ENCODE results near the gene GDPD4. TPM values are rescaled to one million over a fixed set of nuclear protein-coding genes. Genes with fewer than 3 reads are reported as not detected.
"Not testable (repeated sequence)": the region's sequence is repeated elsewhere in the genome, so short reads cannot be mapped to it uniquely, and the experiment has no call there.

GDPD4 gene
- total RNA-seq, 1 donor, result 0.43 TPM

DNA sequence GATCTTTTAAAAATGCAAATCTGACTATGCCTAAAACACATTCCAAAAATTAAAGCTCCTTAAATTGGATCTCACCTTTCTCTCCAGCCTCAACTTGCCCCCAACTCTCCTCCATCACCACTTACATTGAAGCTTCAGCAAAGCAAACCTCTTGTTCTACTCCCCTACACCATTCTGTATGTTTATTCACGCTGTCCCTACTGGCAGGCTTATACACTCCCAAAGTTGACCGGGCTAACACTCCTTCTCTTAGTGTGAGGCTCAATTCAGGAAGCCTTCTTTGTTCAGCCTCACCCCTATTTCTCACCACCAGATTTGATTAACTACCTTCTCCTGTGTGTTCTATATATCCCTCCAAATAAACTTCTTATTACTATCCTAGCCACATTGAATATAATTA is 1.8 kb upstream of the GDPD4 start:
- H3K4me3 ChIP-seq (ENCODE audit: low read depth, low read length), result no peak overlapping the region
- no peak for DNase-seq (ENCODE audit: low read depth)
- TF ChIP-seq, protein P1, sequence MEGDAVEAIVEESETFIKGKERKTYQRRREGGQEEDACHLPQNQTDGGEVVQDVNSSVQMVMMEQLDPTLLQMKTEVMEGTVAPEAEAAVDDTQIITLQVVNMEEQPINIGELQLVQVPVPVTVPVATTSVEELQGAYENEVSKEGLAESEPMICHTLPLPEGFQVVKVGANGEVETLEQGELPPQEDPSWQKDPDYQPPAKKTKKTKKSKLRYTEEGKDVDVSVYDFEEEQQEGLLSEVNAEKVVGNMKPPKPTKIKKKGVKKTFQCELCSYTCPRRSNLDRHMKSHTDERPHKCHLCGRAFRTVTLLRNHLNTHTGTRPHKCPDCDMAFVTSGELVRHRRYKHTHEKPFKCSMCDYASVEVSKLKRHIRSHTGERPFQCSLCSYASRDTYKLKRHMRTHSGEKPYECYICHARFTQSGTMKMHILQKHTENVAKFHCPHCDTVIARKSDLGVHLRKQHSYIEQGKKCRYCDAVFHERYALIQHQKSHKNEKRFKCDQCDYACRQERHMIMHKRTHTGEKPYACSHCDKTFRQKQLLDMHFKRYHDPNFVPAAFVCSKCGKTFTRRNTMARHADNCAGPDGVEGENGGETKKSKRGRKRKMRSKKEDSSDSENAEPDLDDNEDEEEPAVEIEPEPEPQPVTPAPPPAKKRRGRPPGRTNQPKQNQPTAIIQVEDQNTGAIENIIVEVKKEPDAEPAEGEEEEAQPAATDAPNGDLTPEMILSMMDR (IDR thresholded peaks at IDR 0.05; ENCODE audit: insufficient read depth, low read depth, low read length), result no peak

DNA sequence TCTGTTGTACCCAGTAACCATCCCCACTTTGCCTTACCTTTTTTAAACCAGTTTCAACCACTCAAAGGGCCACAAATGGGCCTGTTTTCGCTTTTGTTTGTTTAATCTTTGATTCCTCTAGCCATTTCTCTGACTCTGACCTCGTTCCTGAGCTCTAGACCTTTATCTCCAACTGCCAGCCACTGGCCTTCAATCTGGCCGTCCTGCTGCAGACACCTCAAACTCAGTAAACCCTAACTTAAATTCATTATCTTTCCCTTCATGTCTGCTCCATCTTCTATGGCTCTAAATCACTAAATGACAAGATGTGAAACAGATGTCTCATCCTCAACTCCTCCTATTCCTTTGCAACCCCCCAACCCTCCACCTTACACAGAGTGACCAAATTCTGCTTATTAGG is 1.3 kb upstream of the GDPD4 start:
- TF ChIP-seq, protein P1 (IDR thresholded peaks at IDR 0.05; ENCODE audit: insufficient read depth, low read depth, low read length), result no peak

DNA sequence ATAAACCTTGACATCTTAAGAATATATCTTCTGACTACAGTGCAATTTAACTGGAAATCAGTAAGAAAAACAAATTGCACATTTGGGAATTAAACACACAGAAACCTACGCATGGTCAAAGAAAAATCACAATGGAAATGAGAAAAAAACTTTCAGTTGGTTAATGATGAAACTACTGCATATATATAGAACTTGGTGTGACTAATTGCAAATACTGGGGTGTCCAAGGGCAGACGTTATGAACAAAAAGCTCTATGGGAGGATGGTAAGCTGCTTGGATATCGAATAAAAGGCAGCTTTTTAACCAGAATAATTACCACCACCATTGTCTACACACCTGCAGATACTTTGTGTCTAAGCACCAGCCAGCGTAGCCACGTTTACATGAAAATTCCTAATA is 791 bp downstream of the GDPD4 start:
- no peak overlapping the region for H3K4me3 ChIP-seq (ENCODE audit: low read depth, low read length)
- DNase-seq (ENCODE audit: low read depth), result no peak
- TF ChIP-seq, protein P1 (IDR thresholded peaks at IDR 0.05; ENCODE audit: insufficient read depth, low read depth, low read length), result no peak

More for the DNA sequence above, 1.3 kb upstream of the GDPD4 start:
- no peak overlapping the region for H3K4me3 ChIP-seq (ENCODE audit: low read depth, low read length)
- DNase-seq (ENCODE audit: low read depth), result no peak

DNA sequence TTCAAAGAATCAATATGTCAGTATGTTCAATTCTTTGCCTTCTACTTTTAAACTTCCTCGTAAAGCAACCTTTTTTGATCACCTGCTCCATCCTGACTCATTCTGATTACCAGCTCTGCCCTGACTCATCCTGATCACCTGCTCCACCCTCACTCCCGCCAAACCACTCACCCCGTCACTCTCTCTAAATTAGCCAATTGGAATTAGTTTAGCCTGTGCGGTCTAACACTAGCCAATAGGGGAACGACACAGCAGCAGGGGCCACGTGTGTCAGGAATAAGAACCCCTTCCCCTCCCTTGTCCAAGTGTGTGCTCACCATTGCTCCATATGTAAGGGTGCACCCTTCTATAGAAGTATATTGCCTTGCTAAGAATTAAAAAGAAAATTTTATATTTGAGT is 1.5 kb downstream of the GDPD4 start:
- DNase-seq (ENCODE audit: low read depth); H3K4me3 ChIP-seq (ENCODE audit: low read depth, low read length): not testable (repeated sequence)

DNA sequence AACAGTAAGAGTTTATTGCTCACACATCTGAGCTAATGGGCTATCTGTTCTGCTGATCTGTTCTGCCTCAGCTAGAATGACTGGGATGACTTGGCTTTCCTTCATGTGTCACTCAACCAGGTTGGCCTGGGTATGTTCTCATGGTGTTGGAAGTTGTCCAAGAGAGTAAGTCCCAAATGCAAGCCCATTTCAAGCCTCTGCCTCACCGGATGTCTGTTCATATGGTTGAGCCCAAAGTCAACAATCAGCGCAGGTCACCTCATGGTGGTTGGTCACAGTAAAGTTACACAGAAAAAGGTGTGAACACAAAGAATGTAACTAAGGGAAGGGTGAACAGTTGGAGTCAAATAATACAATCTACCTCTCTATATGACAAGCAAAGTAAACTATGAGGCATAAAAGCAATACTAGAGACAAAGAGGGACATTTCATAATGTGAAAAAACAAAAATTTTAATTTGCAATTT is 1.9 kb downstream of the GDPD4 start:
- H3K4me3 ChIP-seq (ENCODE audit: low read depth, low read length), result no peak overlapping the region
- DNase-seq (ENCODE audit: low read depth), result no peak
- TF ChIP-seq, protein P1 (IDR thresholded peaks at IDR 0.05; ENCODE audit: insufficient read depth, low read depth, low read length), result no peak

DNA sequence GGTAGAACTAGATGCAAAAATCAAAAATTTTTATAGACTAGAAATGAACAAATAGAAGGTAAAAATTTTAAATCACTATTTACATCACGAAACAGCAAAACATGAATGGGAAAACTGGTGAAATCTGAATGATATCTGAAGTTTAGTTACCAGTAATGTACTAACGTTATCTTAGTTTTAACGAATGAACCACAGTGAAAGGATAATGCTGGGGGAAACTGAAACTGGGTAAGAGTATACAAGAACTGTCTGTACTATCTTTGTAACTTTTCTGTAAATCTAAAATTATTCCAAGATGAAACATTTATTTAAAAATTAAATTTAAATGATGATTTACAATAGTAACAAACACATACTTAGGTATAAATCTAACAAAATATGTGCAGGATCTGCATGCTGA is 7.4 kb downstream of the GDPD4 start:
- no peak overlapping the region for H3K4me3 ChIP-seq (ENCODE audit: low read depth, low read length)
- TF ChIP-seq, protein P1 (IDR thresholded peaks at IDR 0.05; ENCODE audit: insufficient read depth, low read depth, low read length), result no peak
- DNase-seq (ENCODE audit: low read depth), result no peak

DNA sequence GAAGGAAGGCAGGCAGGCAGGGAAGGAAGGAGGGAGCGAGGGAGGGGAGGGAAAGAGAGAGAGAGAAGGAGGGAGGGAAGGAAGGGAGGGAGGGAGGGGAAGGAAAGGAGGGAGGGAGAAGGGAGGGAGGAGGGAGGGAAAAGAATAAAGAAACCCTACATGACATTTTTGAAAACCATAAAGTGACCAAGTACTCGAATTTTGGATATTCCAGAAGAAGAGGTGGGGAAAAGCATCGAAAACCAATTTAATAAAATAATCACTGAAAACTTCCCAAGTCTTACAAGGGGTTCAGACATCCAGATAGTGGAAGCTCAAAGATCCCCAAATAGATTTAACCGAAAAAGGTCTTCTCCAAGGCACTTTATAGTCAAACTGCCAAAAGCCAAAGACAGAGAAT is 11.7 kb downstream of the GDPD4 start:
- DNase-seq (ENCODE audit: low read depth), result no peak
- TF ChIP-seq, protein P1 (IDR thresholded peaks at IDR 0.05; ENCODE audit: insufficient read depth, low read depth, low read length), result no peak
- no peak overlapping the region for H3K4me3 ChIP-seq (ENCODE audit: low read depth, low read length)

Data from fibroblast of villous mesenchyme (primary cell).